K562 (cell line): Measurements from ENCODE around the gene PRRC2B. TPM values are rescaled to one million over a fixed set of nuclear protein-coding genes. Genes with fewer than 3 reads are reported as not detected.

ENCODE experiments used
- CHD4 ChIP-seq: fragments of 200-600 bp; sonication (generic); IDR thresholded peaks from 3 replicates; pipeline ENCODE4 v1.6.1; 2012; ENCODE audit warnings: low read depth, mild to moderate bottlenecking, mixed read lengths, low read length, inconsistent platforms; ENCODE audit not compliant: insufficient read depth, insufficient replicate concordance, poor library complexity, severe bottlenecking
- DDX20 ChIP-seq: fragments of 450-650 bp; IDR thresholded peaks from 2 replicates; pipeline ENCODE4 v1.6.1; 2016; ENCODE audit warnings: missing genetic modification characterization, low read depth, mild to moderate bottlenecking, missing compliant biosample characterization, moderate library complexity
- ETV5 ChIP-seq: sonication (generic); formaldehyde crosslinking; IDR thresholded peaks from 2 replicates; pipeline ENCODE4 v1.4.0; 2020; ENCODE audit warnings: low read depth, mild to moderate bottlenecking, missing genetic modification reagents
- FIP1L1 ChIP-seq: fragments of 200-400 bp; formaldehyde crosslinking; IDR thresholded peaks from 2 replicates; pipeline ENCODE4 v1.6.1; 2018; ENCODE audit warnings: mild to moderate bottlenecking, low read depth, low read length; ENCODE audit not compliant: poor library complexity, severe bottlenecking
- HMG20A ChIP-seq: fragments of 450-650 bp; formaldehyde crosslinking; conservative IDR thresholded peaks from 2 replicates; pipeline ENCODE4 v1.4.0; 2020; ENCODE audit warnings: mild to moderate bottlenecking, mixed read lengths
- MIER1 ChIP-seq: fragments of 450-650 bp; IDR thresholded peaks from 2 replicates; pipeline ENCODE4 v1.6.1; 2016; ENCODE audit warnings: antibody characterized with exemption, mild to moderate bottlenecking, low read depth
- NCOA4 ChIP-seq: fragments of 450-650 bp; IDR thresholded peaks from 2 replicates; pipeline ENCODE4 v1.6.1; 2018; ENCODE audit warnings: mild to moderate bottlenecking; ENCODE audit not compliant: partially characterized antibody
- NFE2L1 ChIP-seq: fragments of 450-650 bp; IDR thresholded peaks from 2 replicates; pipeline ENCODE4 v1.6.1; 2016; ENCODE audit warnings: missing genetic modification characterization, low read depth, mild to moderate bottlenecking, missing compliant biosample characterization, moderate library complexity, borderline replicate concordance
- RUNX1 ChIP-seq: sonication (generic); IDR thresholded peaks from 2 replicates; pipeline ENCODE4 v1.6.1; 2016; ENCODE audit warnings: antibody characterized with exemption, low read depth
- SAP30 ChIP-seq: fragments of 200-600 bp; sonication (generic); IDR thresholded peaks from 2 replicates; pipeline ENCODE4 v1.6.1; 2012; ENCODE audit warnings: borderline replicate concordance, low read depth, mild to moderate bottlenecking, moderate library complexity, low read length, control low read depth, inconsistent platforms; ENCODE audit not compliant: insufficient read depth, poor library complexity, severe bottlenecking
- TAF7 ChIP-seq: fragments of 450-650 bp; IDR thresholded peaks from 2 replicates; pipeline ENCODE4 v1.6.1; 2016; ENCODE audit warnings: missing genetic modification characterization, missing compliant biosample characterization
- ZKSCAN3 ChIP-seq: fragments of 250-450 bp; sonication (Bioruptor Pico); IDR thresholded peaks from 2 replicates; pipeline ENCODE4 v1.4.0; 2020
- ZNF174 ChIP-seq: fragments of 250-450 bp; sonication (Bioruptor Pico); IDR thresholded peaks from 2 replicates; pipeline ENCODE4 v1.4.0; 2020; ENCODE audit warnings: mild to moderate bottlenecking
- ZNF184 ChIP-seq: sonication (generic); formaldehyde crosslinking; IDR thresholded peaks from 2 replicates; pipeline ENCODE4 v1.5.0; 2020; ENCODE audit warnings: missing genetic modification reagents
- ZNF668 ChIP-seq: fragments of 250-450 bp; sonication (Bioruptor Pico); IDR thresholded peaks from 2 replicates; pipeline ENCODE4 v1.8.0; 2022; ENCODE audit warnings: mild to moderate bottlenecking, inconsistent platforms
- polyA plus RNA-seq, 8 experiments: library from polyadenylated mRNA; depleted of rRNA in 4 of 8; stranded (reverse) in 5 of 8; unstranded in 3 of 8; fragments of >200 nt; fragmentation: Nextera tagmentation in 2 of 8; fragmentation: Illumina TruSeq in 1 of 8; extraction: Ambion mirVana in 2 of 8; extraction: Trizol in 1 of 8; gene quantifications; 2 replicates each; pipeline versions ENCODE4 v1.2.1 to v1.2.3, GENCODE V29; 2011 to 2014; ENCODE audit warnings: inconsistent platforms in 1 of 8, missing spikeins in 1 of 8
- total RNA-seq, 7 experiments: library from RNA; depleted of rRNA in 6 of 7; stranded (reverse); fragments of >200 nt in 6 of 7; fragmentation: Illumina TruSeq in 2 of 7; extraction: Trizol in 2 of 7; gene quantifications; 2 replicates each; pipeline versions ENCODE4 v1.2.1 to v1.2.3, GENCODE V29; 2011 to 2021; ENCODE audit warnings: low replicate concordance in 1 of 7
- TF ChIP-seq, protein P1 (sequence below), 2 experiments: fragments of 450-650 bp; IDR thresholded peaks; 2 replicates each; pipeline ENCODE4 v1.6.1; 2016; ENCODE audit warnings: mild to moderate bottlenecking in 2 of 2, borderline replicate concordance in 1 of 2, low read depth in 1 of 2, moderate library complexity in 1 of 2
- TF ChIP-seq, protein P2 (sequence below): fragments of 250-450 bp; sonication (Bioruptor Pico); IDR thresholded peaks from 2 replicates; pipeline ENCODE4 v1.5.0; 2021

Gene PRRC2B
- total and polyA plus RNA-seq, 9 of the 15 experiments (the other 6 are each of a cell fraction or from before 2014, with no cell fraction given): 0.34 to 125 (median 30.9) TPM

DNA sequence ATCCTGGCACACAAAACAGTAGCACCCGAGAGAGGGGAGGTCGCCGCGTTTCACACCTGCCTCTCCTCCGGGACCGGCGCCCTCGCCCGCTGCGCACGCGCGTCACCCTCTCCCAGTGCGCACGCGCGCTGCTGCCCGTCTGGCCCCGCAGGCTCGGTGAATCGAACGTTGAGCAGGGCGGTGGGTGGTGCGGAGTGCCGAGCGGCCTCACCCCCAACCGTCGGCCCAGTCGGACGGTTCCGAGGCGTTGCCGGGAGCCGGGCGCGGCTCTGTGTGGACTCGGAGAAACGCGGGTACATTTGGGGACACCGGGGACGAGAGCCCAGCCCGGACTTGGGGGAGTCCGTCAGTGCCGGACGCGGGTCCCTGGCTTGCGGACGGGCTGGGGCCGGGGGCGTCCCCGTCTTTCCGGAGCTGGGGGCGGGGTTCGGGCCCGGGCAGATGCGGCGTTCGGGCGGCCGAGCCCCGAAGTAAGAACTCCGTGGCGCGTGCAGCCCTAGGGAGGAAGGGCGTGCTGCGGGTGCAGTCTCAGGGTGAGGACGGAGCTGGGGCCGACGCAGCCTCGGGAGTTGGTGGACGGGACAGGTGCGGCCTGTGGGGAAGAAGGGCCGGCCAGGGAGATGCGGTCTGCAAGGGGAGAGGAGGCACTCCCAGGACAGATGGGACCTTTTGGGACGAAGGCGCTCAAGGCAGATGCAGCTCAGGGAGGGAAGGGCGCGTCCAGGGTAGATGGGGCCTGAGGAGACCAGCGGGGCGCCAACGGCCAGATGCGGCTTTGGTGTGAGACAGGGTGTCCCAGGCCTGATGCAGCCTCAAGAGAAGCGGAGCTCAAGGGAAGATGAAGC lies 109.1 kb downstream of the PRRC2B start, which contains the start of gene POMT1 (continued):
- TF ChIP-seq, protein P1, sequence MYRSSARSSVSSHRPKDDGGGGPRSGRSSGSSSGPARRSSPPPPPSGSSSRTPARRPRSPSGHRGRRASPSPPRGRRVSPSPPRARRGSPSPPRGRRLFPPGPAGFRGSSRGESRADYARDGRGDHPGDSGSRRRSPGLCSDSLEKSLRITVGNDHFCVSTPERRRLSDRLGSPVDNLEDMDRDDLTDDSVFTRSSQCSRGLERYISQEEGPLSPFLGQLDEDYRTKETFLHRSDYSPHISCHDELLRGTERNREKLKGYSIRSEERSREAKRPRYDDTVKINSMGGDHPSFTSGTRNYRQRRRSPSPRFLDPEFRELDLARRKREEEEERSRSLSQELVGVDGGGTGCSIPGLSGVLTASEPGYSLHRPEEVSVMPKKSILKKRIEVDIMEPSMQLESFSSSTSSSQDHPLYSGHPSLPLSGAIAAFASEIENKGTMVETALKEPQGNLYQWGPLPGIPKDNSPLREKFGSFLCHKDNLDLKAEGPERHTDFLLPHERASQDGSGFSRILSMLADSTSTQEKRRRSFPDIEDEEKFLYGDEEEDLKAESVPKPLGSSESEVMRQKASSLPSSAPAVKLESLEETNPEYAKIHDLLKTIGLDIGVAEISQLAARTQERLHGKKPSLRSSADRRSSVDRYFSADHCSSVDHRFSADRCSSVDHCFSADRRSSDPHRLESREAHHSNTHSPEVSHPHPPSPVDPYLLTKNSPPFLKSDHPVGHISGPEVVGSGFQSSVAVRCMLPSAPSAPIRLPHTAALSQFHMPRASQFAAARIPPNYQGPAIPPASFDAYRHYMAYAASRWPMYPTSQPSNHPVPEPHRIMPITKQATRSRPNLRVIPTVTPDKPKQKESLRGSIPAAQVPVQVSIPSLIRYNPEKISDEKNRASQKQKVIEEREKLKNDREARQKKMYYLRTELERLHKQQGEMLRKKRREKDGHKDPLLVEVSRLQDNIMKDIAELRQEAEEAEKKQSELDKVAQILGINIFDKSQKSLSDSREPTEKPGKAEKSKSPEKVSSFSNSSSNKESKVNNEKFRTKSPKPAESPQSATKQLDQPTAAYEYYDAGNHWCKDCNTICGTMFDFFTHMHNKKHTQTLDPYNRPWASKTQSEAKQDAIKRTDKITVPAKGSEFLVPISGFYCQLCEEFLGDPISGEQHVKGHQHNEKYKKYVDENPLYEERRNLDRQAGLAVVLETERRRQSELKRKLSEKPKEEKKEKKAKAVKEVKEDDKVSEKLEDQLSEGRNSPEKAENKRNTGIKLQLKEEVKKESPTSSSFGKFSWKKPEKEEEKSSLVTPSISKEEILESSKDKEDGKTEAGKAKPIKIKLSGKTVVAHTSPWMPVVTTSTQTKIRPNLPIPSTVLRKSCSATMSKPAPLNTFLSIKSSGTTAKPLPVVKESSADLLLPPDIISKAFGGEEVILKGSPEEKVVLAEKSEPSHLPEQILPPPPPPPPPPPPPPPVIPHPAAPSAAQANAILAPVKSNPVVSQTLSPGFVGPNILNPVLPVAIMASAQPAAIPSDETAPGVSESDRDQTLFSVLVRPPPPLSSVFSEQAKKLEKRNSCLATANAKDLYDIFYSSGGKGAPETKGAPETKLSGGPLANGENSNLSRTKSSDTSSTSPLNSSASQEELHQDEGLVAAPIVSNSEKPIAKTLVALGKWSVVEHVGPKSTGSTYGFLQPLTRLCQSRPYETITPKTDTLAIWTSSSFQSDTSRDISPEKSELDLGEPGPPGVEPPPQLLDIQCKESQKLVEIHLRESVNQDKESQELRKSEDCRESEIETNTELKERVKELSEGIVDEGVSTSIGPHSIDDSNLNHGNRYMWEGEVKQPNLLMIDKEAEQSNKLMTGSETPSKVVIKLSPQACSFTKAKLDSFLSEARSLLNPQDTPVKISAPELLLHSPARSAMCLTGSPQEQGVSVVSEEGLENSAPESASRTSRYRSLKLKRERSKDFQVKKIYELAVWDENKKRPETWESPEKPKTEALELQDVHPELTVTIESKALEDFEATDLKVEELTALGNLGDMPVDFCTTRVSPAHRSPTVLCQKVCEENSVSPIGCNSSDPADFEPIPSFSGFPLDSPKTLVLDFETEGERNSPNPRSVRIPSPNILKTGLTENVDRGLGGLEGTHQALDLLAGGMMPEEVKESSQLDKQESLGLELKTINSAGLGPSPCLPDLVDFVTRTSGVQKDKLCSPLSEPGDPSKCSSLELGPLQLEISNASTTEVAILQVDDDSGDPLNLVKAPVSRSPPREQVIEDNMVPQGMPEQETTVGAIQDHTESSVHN (IDR thresholded peaks at IDR 0.05; ENCODE audit: borderline replicate concordance in 1 of 2, low read depth in 1 of 2): no peak
- TF ChIP-seq MIER1 (no peak), DDX20 (tag) (no peak), HMG20A (CRISPR knock-in tag) (no peak), FIP1L1 (peak; percentile 91), ZKSCAN3 (no peak), ZNF174 (CRISPR knock-in tag) (no peak), NFE2L1 (tag) (no peak), NCOA4 (peak; percentile 99), ZNF668 (CRISPR knock-in tag) (no peak), RUNX1 (no peak), SAP30 (peak; percentile 67), ETV5 (CRISPR knock-in tag) (no peak), TAF7 (tag) (no peak), CHD4 (no peak), ZNF184 (CRISPR knock-in tag) (no peak)
- TF ChIP-seq, protein P2, sequence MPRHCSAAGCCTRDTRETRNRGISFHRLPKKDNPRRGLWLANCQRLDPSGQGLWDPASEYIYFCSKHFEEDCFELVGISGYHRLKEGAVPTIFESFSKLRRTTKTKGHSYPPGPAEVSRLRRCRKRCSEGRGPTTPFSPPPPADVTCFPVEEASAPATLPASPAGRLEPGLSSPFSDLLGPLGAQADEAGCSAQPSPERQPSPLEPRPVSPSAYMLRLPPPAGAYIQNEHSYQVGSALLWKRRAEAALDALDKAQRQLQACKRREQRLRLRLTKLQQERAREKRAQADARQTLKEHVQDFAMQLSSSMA (CRISPR knock-in tag): no peak
